GM12878 (cell line): ENCODE results near the gene ARHGAP1.

Experiments used
- HCFC1 ChIP-seq: fragments of 150-350 bp; IDR thresholded peaks from 2 replicates; pipeline ENCODE4 v1.6.1; 2014; ENCODE audit warnings: low read length
- POLR2A ChIP-seq: IDR thresholded peaks from 2 replicates; pipeline ENCODE4 v1.6.1; 2011; ENCODE audit warnings: low read depth, mild to moderate bottlenecking, low read length

DNA sequence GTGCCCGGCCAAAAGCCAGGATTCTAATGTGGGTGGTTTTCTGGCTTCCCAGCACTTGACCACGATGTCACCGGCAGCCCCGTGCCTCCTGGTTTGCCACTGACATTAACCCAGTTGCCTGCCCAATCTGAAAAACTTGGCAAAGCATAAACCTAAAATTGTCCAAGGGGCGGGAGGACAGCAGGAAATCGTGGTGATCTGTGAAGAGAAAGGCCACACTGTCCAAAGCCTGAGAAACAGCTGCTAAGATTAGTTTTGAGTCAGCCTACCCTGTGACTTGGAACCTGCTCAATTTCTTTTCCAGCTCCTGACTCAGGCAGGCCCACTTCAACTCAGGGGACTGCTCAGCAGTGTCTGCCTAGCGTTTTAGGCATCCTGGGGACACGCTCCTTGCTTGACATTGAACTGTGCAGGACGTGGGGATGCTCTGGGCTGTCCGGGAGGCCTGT lies 10.4 kb upstream of the ARHGAP1 start:
- TF ChIP-seq POLR2A (no peak), HCFC1 (no peak)
